Lower lobe of right lung (tissue), 2 donors: ENCODE results near the gene CCNE1. TPM values are rescaled to one million over a fixed set of nuclear protein-coding genes. Genes with fewer than 3 reads are reported as not detected.

Source experiments
- ATAC-seq, 2 donors: fragments of 200-7000 bp; cut with Tn5 transposase; one replicate each; pipeline ENCODE4 v1.9.1; 2020 to 2022; ENCODE audit warnings: mild to moderate bottlenecking in 2 of 2, moderate library complexity in 2 of 2
- DNase-seq: peaks from one replicate; pipeline ENCODE4 v3.0.0-alpha.2; 2020
- H3K27ac ChIP-seq: fragments of 200-600 bp; one replicate; pipeline ENCODE4 v1.8.0; 2022
- H3K27me3 ChIP-seq: fragments of 200-600 bp; one replicate; pipeline ENCODE4 v1.8.0; 2022; ENCODE audit warnings: low read depth
- H3K36me3 ChIP-seq: fragments of 200-600 bp; one replicate; pipeline ENCODE4 v1.8.0; 2022; ENCODE audit warnings: mild to moderate bottlenecking
- H3K4me1 ChIP-seq: fragments of 200-600 bp; one replicate; pipeline ENCODE4 v1.8.0; 2022
- H3K4me3 ChIP-seq: fragments of 200-600 bp; one replicate; pipeline ENCODE4 v1.8.0; 2022; ENCODE audit warnings: mild to moderate bottlenecking
- H3K9me3 ChIP-seq: fragments of 200-600 bp; one replicate; pipeline ENCODE4 v1.8.0; 2022
- CTCF ChIP-seq: fragments of 200-600 bp; IDR thresholded peaks from one replicate; pipeline ENCODE4 v1.8.0; 2022; ENCODE audit warnings: antibody characterized with exemption, mild to moderate bottlenecking
- intact Hi-C: fragments of 100-400 bp; cut with DNase I; formaldehyde crosslinking; loops from one replicate; pipeline ENCODE4 v1.11.0; 2022
- total RNA-seq: library from RNA; stranded (reverse); fragmentation: NEBNext Ultra II Directional; extraction: Animal tissue kit (Norgen Biotek cat#: 25700); gene quantifications from one replicate; pipeline ENCODE4 v1.2.1, GENCODE V29; 2021
- donor health status: DM: no; HTN: yes; CAD: no; lungs with severe emphysema.

Gene CCNE1
- total RNA-seq, 1 donor from 2014 or later: 1.0 TPM

- no peak for ATAC-seq
- intact Hi-C loops: no loop called here
- TF ChIP-seq CTCF: no peak
Observed at GRCh38 chr19:29773141-29773540, 38.6 kb upstream of the CCNE1 start.

GRCh38 chr19:29774126-29774525 is 37.7 kb upstream of the CCNE1 start:
- Histone ChIP-seq H3K27me3 (no peaks in the 10 kb centered on the region), H3K4me1 (no peaks in the 10 kb centered on the region), H3K9me3 (no peaks in the 10 kb centered on the region), H3K27ac (no peak overlapping the region), H3K36me3 (no peaks in the 10 kb centered on the region), H3K4me3 (no peak overlapping the region)
- TF ChIP-seq CTCF: no peak
- intact Hi-C loops: no loop called here
- DNase-seq (no peak), ATAC-seq (no peak)

More at GRCh38 chr19:29773141-29773540, 38.6 kb upstream of the CCNE1 start:
- Histone ChIP-seq H3K4me1 (no peaks in the 10 kb centered on the region), H3K27ac (no peak overlapping the region), H3K27me3 (no peaks in the 10 kb centered on the region), H3K36me3 (no peaks in the 10 kb centered on the region), H3K9me3 (no peaks in the 10 kb centered on the region), H3K4me3 (no peak overlapping the region)
- DNase-seq: no peak

- no peaks in the 10 kb centered on the region for H3K36me3 ChIP-seq
- H3K4me1 ChIP-seq: no peaks in the 10 kb centered on the region
- H3K9me3 ChIP-seq: no peaks in the 10 kb centered on the region
- intact Hi-C loops: no loop called here
- no peak for ATAC-seq
- no peak overlapping the region for H3K4me3 ChIP-seq
- H3K27me3 ChIP-seq: no peaks in the 10 kb centered on the region
- no peak overlapping the region for H3K27ac ChIP-seq
- DNase-seq: no peak
- no peak for TF ChIP-seq CTCF
Observed at GRCh38 chr19:29777781-29778309, 33.9 kb upstream of the CCNE1 start.

- H3K9me3 ChIP-seq: no peaks in the 10 kb centered on the region
- no peak for TF ChIP-seq CTCF
- no peaks in the 10 kb centered on the region for H3K36me3 ChIP-seq
- H3K4me1 ChIP-seq: no peaks in the 10 kb centered on the region
- no peaks in the 10 kb centered on the region for H3K27me3 ChIP-seq
- DNase-seq (no peak), ATAC-seq (no peak)
- no peak overlapping the region for H3K4me3 ChIP-seq
- intact Hi-C loops: no loop called here
- no peak overlapping the region for H3K27ac ChIP-seq
Observed at GRCh38 chr19:29779921-29780320, 31.9 kb upstream of the CCNE1 start.

GRCh38 chr19:29781386-29782259 is 30.2 kb upstream of the CCNE1 start:
- Histone ChIP-seq H3K4me1 (no peaks in the 10 kb centered on the region), H3K36me3 (no peaks in the 10 kb centered on the region), H3K4me3 (no peak overlapping the region), H3K27ac (no peak overlapping the region), H3K9me3 (no peaks in the 10 kb centered on the region), H3K27me3 (no peaks in the 10 kb centered on the region)
- TF ChIP-seq CTCF: no peak
- DNase-seq (no peak), ATAC-seq (no peak)
- intact Hi-C loops: no loop called here
